Activated T-cell treated with anti-CD3 and anti-CD28 coated beads for 1 hour (primary cell): ENCODE results near the gene MARCHF3.

Experiments
- DNase-seq: peaks from one replicate; pipeline ENCODE4 v3.0.0-alpha.2; 2020; ENCODE audit warnings: low read depth

Gene MARCHF3

DNA sequence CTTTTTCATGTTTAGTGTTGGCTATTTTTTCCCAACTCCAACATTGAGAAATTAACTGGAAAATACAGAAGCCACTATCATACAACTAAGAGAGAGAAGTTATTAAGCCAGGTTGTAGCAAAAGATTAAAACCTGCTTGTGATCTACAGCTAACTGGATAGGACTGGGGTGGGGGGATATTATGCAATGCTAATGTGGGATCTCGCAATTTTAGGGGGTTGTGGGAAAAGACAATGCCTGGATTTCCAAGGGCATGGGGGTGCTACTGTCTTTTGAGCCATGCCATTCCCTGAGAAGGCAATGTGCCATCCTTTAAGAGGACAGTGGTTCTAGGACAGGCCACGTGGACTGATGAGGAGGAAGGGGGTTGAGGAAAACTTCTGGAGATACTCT, 46.5 kb downstream of the MARCHF3 start:
- DNase-seq, result no peak

GRCh38 chr5:126982926-126983873, 47.2 kb downstream of the MARCHF3 start:
- DNase-seq, result no peak

DNA sequence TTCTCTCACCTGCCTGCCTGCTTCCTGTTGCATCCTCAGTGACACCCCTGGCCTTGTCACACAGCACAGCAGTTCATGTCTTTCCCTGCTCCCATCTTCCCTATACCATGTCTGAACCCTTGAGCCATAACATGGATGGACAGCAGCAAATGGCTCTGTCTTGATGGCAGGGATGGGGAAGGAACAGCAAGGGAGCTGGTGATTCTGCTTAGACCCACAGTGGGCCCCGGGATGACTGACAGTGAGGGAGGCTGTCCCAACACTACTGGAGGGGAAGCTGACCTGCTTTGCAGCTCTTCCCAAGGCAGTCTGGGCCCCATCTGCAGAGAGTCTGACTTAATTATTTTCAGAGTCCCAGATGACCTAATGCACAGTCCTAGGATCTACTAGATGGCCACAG, 48.2 kb downstream of the MARCHF3 start:
- DNase-seq, result no peak

DNA sequence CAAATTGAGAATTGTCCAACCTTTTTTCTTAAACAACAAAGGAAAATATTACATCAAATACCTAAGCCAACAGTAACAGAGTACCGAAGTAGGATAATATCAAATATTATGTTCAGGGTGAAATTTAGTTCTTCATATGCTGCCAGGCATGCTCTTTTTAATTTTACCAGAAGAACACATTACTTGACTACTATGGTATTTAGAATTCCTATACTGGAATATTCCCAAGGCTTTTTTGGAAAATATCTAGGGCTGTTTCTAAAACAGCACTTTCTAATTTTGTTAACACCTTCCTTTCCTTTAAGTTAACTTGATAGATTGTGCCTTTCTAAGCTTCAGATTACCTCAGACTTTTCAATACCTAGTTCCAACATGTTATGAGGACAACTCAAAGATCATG, 48.7 kb downstream of the MARCHF3 start:
- no peak for DNase-seq

GRCh38 chr5:126981222-126981621, 49.1 kb downstream of the MARCHF3 start:
- no peak for DNase-seq

DNA sequence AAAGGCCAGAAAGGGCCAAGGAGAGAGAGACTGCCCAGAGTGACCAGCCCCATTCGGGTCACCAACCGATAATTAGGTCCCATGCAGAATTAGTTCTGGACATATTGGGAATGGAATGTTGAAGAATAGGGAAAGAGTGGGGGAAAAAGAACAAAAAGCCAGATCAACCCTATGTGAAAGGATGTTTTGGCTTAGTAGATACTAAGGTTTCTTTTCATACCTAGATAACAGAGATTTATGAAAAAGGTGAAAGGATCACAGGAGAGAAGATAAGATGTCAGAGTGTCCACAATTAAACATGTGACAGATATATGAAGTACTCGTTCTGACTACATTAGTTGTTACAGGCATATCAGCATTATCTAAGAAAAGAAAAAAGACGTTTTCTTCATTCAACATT, 52.1 kb downstream of the MARCHF3 start:
- no peak for DNase-seq

GRCh38 chr5:126976520-126977172, 53.7 kb downstream of the MARCHF3 start:
- no peak for DNase-seq

DNA sequence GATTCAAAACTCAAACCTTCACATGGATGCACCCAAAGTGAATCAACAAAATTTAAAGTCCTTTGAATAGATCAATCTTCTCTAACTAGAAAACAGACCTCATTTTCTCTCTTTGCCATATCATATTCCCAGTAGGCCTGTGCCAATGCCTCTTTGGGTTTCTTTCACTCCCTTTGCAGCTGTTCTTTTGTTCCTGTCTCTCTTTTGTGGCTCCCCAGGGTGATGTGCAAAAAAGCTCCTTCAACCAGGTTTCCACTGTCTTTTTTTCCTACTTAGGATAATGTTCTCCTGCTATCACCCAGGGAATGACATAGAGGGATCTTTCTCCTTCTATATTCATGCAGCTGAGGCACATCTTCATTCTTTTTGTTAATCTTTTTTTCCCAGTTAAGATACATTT, 54.6 kb downstream of the MARCHF3 start:
- DNase-seq, result no peak

DNA sequence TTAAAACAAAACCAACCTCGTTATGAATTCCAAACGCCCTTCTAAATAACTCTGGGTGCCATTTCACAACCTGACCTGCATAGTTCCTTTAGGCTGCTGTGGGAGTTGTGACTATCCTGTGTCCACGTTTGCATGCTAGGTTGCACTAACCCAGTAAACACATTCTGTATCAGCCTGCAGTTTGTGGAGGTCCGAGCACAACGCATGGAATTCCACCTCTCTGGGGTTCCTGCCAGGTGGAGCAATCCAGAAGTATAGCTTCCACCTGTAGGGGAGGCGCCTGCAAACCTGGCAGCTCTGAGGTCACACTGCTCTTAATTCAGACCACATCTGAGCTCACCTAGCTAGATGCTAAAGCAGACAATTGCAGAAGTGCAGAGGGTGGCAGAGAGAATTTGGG, 57.2 kb downstream of the MARCHF3 start:
- no peak for DNase-seq

GRCh38 chr5:126972062-126972895, 58.1 kb downstream of the MARCHF3 start:
- peak; percentile 4 for DNase-seq

DNA sequence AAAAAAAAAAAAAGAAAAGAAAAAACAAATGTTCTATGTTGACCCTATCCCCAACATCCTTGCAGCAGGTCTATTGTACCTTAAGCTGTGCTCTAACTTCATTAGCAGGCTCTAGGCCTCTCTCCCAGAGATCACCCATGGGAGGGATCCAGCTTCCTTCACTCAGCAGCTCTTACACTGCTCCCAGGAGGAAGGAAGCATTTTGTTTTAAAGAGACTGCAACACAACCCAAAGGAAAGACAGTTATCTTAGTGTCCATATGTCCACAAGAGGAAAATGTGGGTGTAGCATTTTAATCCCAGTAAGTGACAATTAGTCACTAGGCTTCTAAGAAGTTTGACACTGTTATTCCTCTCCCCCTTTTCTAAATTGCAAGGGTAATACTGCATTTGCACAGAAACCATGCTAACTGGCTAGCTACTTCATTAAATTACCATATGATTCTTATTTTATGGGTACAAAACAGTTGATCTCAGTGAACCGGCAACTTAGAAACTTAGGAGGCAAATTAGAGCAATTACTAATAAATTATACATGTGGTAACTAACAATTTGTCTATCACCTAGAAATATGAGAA, 58.8 kb downstream of the MARCHF3 start:
- no peak for DNase-seq

GRCh38 chr5:126970517-126971017, 59.8 kb downstream of the MARCHF3 start:
- DNase-seq, result no peak

- DNase-seq, result no peak
These were observed 60.8 kb downstream of the MARCHF3 start for GRCh38 chr5:126969548-126969947.

GRCh38 chr5:126967808-126968466, 62.4 kb downstream of the MARCHF3 start:
- no peak for DNase-seq

DNA sequence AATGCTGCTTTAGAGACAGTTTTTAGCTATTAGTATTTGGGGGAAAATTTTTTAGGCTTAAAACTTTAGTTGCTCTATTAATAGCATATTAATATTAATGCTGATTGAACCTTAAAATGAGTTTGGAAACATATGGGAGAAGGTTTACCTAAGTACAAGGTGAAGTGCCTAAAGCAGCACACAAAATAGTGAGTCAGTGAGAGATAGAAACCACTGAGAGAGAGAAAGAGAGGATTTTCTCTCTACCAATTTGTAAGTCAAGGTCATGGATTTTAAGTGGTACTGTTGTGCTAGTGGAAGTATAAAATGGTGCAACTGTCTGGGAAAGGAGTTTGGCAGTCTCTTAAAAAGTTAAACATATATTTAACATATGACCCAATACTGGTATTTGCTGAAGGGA, 64.9 kb downstream of the MARCHF3 start:
- DNase-seq, result no peak

- no peak for DNase-seq
These were observed 65.3 kb downstream of the MARCHF3 start for GRCh38 chr5:126965061-126965475.

DNA sequence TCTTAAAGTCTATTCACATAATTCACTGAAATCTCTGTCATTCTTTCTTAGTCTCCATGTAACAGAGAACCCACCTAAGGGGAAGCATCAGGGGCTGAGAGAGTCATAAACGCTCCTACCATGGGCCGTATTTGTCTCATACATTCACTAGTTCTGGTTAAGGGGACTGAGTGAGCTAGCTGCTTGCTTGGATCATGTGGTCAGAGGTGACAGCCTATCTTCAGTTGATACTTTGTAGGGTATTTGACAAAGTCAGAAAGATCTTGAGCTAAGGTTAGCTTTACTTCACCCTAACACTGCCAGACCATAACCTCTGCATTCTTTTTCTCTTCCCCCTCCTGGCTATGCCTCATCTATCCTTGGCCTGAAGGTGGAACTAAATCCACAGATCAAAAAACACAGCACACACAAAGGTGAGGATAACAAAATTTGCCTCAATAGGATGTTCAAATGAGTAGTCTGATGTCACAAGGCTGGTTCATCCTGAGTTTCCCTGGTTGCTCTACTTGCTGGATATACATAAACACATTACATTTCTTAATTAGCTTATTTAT, 66.5 kb downstream of the MARCHF3 start:
- DNase-seq, result no peak

- no peak for DNase-seq
These were observed 68.7 kb downstream of the MARCHF3 start for GRCh38 chr5:126961702-126962101.

DNA sequence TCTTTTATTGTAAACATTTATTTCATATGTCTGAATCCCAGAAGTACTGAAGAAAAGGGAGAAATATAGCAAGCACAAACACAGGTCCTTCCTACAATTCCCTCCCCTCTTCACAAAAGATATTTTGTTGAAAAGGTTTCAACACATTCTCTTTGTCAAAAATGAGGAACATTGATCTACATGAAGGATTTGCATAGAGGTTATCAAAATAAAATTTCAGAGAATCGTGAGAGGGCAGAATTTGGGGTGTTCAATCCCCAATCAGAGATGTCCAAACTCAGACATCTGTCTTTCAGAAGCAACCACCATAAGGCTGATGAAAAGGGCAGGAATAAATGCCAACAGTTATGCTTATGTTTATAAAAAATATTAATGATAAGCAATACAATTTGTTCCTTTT, 69.2 kb downstream of the MARCHF3 start:
- DNase-seq, result no peak

- no peak for DNase-seq
These were observed 71.2 kb downstream of the MARCHF3 start for GRCh38 chr5:126959188-126959587.

DNA sequence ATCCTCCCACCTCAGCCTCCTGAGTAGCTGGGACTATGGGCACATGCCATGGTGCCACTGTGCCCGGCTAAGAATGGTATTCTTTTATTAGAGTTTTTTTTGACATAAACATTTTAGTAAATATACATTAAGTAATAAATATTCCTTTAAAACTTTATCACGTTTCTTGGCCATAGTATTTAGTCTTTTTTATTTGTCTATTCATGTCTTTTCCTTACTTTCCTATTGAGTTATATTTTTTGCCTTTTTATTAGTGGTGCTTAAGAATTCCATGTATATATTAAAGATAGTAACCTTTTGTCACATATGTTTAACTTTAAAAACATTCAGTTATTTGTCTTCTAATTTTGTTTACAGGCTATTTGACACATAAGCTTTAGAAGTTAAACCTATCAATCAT, 73.4 kb downstream of the MARCHF3 start:
- no peak for DNase-seq
